Natural killer cell (primary cell): ENCODE data around the gene PTPRS. TPM values are rescaled to one million over a fixed set of nuclear protein-coding genes. Genes with fewer than 3 reads are reported as not detected.

ENCODE experiments used
- ATAC-seq, 3 donors: fragments of 150-1000 bp in 2 of 3; fragments of 200-7000 bp in 1 of 3; cut with Tn5 transposase; 1 replicate in 1 of 3; 2 replicates in 2 of 3; pipeline ENCODE4 v1.10.0; 2021; ENCODE audit warnings: mild to moderate bottlenecking in 2 of 3, moderate library complexity in 2 of 3
- DNase-seq, 2 donors: peaks; one replicate each; pipeline versions ENCODE4 v3.0.0 to v3.0.0-alpha.2; 2013 to 2021; ENCODE audit warnings: mixed read lengths in 1 of 2
- H3K27ac ChIP-seq: one replicate; pipeline ENCODE4 v1.5.1; 2013; ENCODE audit warnings: mild to moderate bottlenecking, low read length
- H3K27me3 ChIP-seq: one replicate; pipeline ENCODE4 v1.6.1; 2013; ENCODE audit warnings: low read length; ENCODE audit not compliant: control insufficient read depth, insufficient read depth
- H3K36me3 ChIP-seq: one replicate; pipeline ENCODE4 v1.6.1; 2013; ENCODE audit warnings: low read length; ENCODE audit not compliant: control insufficient read depth, insufficient read depth
- H3K4me1 ChIP-seq: one replicate; pipeline ENCODE4 v1.6.1; 2013; ENCODE audit warnings: low read length; ENCODE audit not compliant: control insufficient read depth, insufficient read depth
- H3K4me3 ChIP-seq: one replicate; pipeline ENCODE4 v1.5.1; 2013; ENCODE audit warnings: low read length
- H3K9me3 ChIP-seq: one replicate; pipeline ENCODE4 v1.6.1; 2013; ENCODE audit warnings: low read length; ENCODE audit not compliant: control insufficient read depth, insufficient read depth
- H3K27ac Mint-ChIP-seq, 2 donors: one replicate each; pipeline ENCODE4 v1.8.0; 2022; ENCODE audit warnings: mild to moderate bottlenecking in 2 of 2, mixed read lengths in 2 of 2, moderate library complexity in 1 of 2
- H3K27me3 Mint-ChIP-seq, 2 donors: one replicate each; pipeline ENCODE4 v1.8.0; 2022; ENCODE audit warnings: low read depth in 2 of 2, mixed read lengths in 2 of 2
- H3K36me3 Mint-ChIP-seq: one replicate; pipeline ENCODE4 v1.8.0; 2022; ENCODE audit warnings: mixed read lengths
- H3K4me1 Mint-ChIP-seq, 2 donors: one replicate each; pipeline ENCODE4 v1.8.0; 2022; ENCODE audit warnings: mixed read lengths in 2 of 2
- H3K4me3 Mint-ChIP-seq: one replicate; pipeline ENCODE4 v1.8.0; 2022; ENCODE audit warnings: mild to moderate bottlenecking, moderate library complexity, mixed read lengths
- H3K9me3 Mint-ChIP-seq, 2 donors: one replicate each; pipeline ENCODE4 v1.8.0; 2022; ENCODE audit warnings: mixed read lengths in 2 of 2
- CTCF ChIP-seq: fragments of 200-600 bp; IDR thresholded peaks from one replicate; pipeline ENCODE4 v1.8.0; 2022; ENCODE audit warnings: antibody characterized with exemption
- WGBS: methylation state at CpG from one replicate; pipeline ENCODE4 v1.1.7; 2013; ENCODE audit warnings: missing lambda C conversion rate; ENCODE audit not compliant: insufficient coverage; 5-methylcytosine and 5-hydroxymethylcytosine counted together
- intact Hi-C: fragments of 100-400 bp; cut with micrococcal nuclease; formaldehyde crosslinking; loops from one replicate; pipeline ENCODE4 v1.14.2; 2022
- total RNA-seq, 4 donors: library from RNA; stranded (reverse); fragments of 120-200 nt in 1 of 4; gene quantifications; one replicate each; pipeline versions ENCODE4 v1.2.3 to v1.2.4, GENCODE V29; 2013 to 2022

Gene PTPRS
- total RNA-seq, 3 donors from 2014 or later (not counting 1 experiment from before 2014, with no cell fraction given) = 0.47 to 0.73 (median 0.61) TPM

GRCh38 chr19:5337708-5338655 lies 2.6 kb downstream of the PTPRS start:
- Histone ChIP-seq H3K27ac (no peak overlapping the region), H3K9me3 (no peaks in the 10 kb centered on the region), H3K36me3 (no peaks in the 10 kb centered on the region), H3K4me1 (peaks cover 36% of the 10 kb centered on the region), H3K27me3 (peaks cover 47% of the 10 kb centered on the region), H3K4me3 (no peak overlapping the region)
- Mint-ChIP-seq H3K9me3 (peaks cover 0 to 2% of the 10 kb centered on the region in 2 donors), H3K27ac (no peak overlapping the region), H3K27me3 (peaks cover 33 to 49% of the 10 kb centered on the region in 2 donors), H3K4me3 (peak overlapping the region; percentile 25), H3K4me1 (peaks cover 14 to 20% of the 10 kb centered on the region in 2 donors), H3K36me3 (no peaks in the 10 kb centered on the region)
- ATAC-seq (no peak), DNase-seq (no peak)
- no peak for TF ChIP-seq CTCF
- WGBS = 53% methylated on average over 34 of the region's 34 CpGs
- intact Hi-C loops = no loop called here

GRCh38 chr19:5337126-5337525 lies 3.5 kb downstream of the PTPRS start:
- Histone ChIP-seq H3K27ac (no peak overlapping the region), H3K36me3 (no peaks in the 10 kb centered on the region), H3K27me3 (peaks cover 47% of the 10 kb centered on the region), H3K9me3 (no peaks in the 10 kb centered on the region), H3K4me3 (no peak overlapping the region), H3K4me1 (peaks cover 36% of the 10 kb centered on the region)
- DNase-seq = no peak
- Mint-ChIP-seq H3K27ac (no peak overlapping the region), H3K9me3 (peaks cover 0 to 2% of the 10 kb centered on the region in 2 donors), H3K4me1 (peaks cover 14 to 20% of the 10 kb centered on the region in 2 donors), H3K27me3 (peaks cover 33 to 49% of the 10 kb centered on the region in 2 donors), H3K4me3 (no peak overlapping the region), H3K36me3 (no peaks in the 10 kb centered on the region)
- WGBS = 86% methylated on average over 24 of the region's 24 CpGs
- no peak for ATAC-seq
- intact Hi-C loops = no loop called here
- no peak for TF ChIP-seq CTCF

GRCh38 chr19:5336195-5336965 lies 4.2 kb downstream of the PTPRS start:
- H3K36me3 Mint-ChIP-seq = no peaks in the 10 kb centered on the region
- no peak overlapping the region for H3K27ac Mint-ChIP-seq
- Histone ChIP-seq H3K27ac (no peak overlapping the region), H3K4me3 (no peak overlapping the region), H3K27me3 (peaks cover 45% of the 10 kb centered on the region), H3K4me1 (peaks cover 36% of the 10 kb centered on the region), H3K9me3 (no peaks in the 10 kb centered on the region), H3K36me3 (no peaks in the 10 kb centered on the region)
- H3K4me1 Mint-ChIP-seq = peaks cover 11 to 20% of the 10 kb centered on the region in 2 donors
- H3K9me3 Mint-ChIP-seq = peaks cover 0 to under 1% of the 10 kb centered on the region in 2 donors
- 7% methylated on average over 11 of the region's 21 CpGs for WGBS
- no peak for TF ChIP-seq CTCF
- no peak for ATAC-seq
- intact Hi-C loops = no loop called here
- peaks cover 33 to 45% of the 10 kb centered on the region in 2 donors for H3K27me3 Mint-ChIP-seq
- no peak for DNase-seq
- no peak overlapping the region for H3K4me3 Mint-ChIP-seq
